Measurements from ENCODE around the gene IKZF3.

IKZF3 gene

GRCh38 chr17:39867084-39867879 lies 3.2 kb upstream of the IKZF3 start:
- Histone ChIP-seq H4K91ac (ENCODE audit: low read depth, low read length, poor library complexity) (no peak overlapping the region), H2AK5ac (ENCODE audit: low read depth, low read length) (no peak overlapping the region), H2AFZ (ENCODE audit: low read length) (no peak overlapping the region), H2BK15ac (ENCODE audit: low read length) (no peak overlapping the region), H3K23ac (ENCODE audit: low read depth, low read length, poor library complexity) (no peak overlapping the region), H3K4me2 (ENCODE audit: insufficient read depth, low read length, poor library complexity, severe bottlenecking) (no peak overlapping the region), H3K27me3 (ENCODE audit: control insufficient read depth in 3 of 3, insufficient read depth in 3 of 3, low read depth in 1 of 3, low read length in 3 of 3) (peaks cover 4 to 67% (median 26%) of the 10 kb centered on the region in 3 experiments), H3K27ac (replicated peaks; ENCODE audit: low read length) (no peak overlapping the region), H3K79me1 (ENCODE audit: low read depth, low read length) (no peaks in the 10 kb centered on the region), H3K9me3 (replicated peaks in 1 of 2; ENCODE audit: control insufficient read depth in 2 of 2, insufficient read depth in 1 of 2, low read depth in 1 of 2, low read length in 2 of 2) (peaks cover 2 to 5% of the 10 kb centered on the region in 2 donors), H3K4ac (ENCODE audit: low read length) (no peak overlapping the region), H2BK120ac (ENCODE audit: low read depth, low read length) (no peak overlapping the region), H4K8ac (ENCODE audit: low read depth, low read length) (no peak overlapping the region), H3K36me3 (replicated peaks in 1 of 2; ENCODE audit: control insufficient read depth in 2 of 2, insufficient read depth in 2 of 2, low read length in 2 of 2) (no peaks in the 10 kb centered on the region), H2BK12ac (ENCODE audit: low read length) (no peak overlapping the region), H3K18ac (ENCODE audit: low read length) (no peak overlapping the region), H2BK5ac (ENCODE audit: low read length) (no peak overlapping the region), H3K4me1 (ENCODE audit: control insufficient read depth in 2 of 2, insufficient read depth in 1 of 2, low read depth in 1 of 2, low read length in 2 of 2) (no peaks in the 10 kb centered on the region), H3K9ac (ENCODE audit: low read depth, low read length, poor library complexity) (no peak overlapping the region), H3K14ac (ENCODE audit: low read length) (no peak overlapping the region), H3K4me3 (ENCODE audit: low read length in 2 of 2) (no peak overlapping the region)
- DNase-seq (ENCODE audit: low spot score) = no peak
- no CpG with 5 or more reads among the region's 21 CpGs for WGBS, 2 donors (ENCODE audit: extremely low coverage in 2 of 2, insufficient read length in 2 of 2, insufficient replicate concordance in 1 of 2)

DNA sequence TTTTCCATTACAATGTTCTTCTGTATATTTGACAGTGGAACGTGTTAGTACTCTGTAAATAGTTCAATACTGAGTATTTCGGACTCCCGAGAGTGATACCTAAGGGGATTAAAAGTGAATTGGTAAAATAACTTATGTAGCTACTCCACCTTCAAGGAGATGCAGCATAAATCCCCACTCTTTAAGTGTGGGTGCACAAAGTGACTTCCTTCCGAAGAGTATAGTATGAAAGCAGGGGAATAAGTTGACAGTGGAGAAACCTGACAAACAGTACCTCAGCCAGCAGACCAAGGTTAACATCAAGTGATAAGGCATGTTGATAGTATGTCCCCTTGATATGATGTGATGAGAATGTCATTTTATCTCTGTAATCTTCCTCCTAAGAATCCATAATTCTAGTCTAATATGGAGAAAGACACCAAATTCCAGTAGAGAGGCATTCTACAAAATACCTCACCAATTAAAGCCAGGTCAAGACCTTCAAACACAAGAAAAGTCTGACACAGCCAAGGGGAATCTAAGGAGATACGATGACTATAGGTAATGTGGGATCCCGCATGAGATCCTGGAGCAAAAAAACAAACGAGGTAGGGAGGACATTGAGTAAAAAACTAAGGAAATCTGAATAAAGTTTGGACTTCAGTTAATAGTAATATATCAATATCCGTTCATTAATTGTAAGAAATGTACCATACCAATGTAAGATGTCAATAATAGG lies 2.1 kb upstream of the IKZF3 start:
- Histone ChIP-seq H4K91ac (ENCODE audit: low read depth, low read length, poor library complexity) (no peak overlapping the region), H3K18ac (ENCODE audit: low read length) (no peak overlapping the region), H3K23ac (ENCODE audit: low read depth, low read length, poor library complexity) (no peak overlapping the region), H3K9ac (ENCODE audit: low read depth, low read length, poor library complexity) (no peak overlapping the region), H2AK5ac (ENCODE audit: low read depth, low read length) (no peak overlapping the region), H3K4me3 (ENCODE audit: low read length in 2 of 2) (no peak overlapping the region), H3K79me1 (ENCODE audit: low read depth, low read length) (no peaks in the 10 kb centered on the region), H2BK120ac (ENCODE audit: low read depth, low read length) (no peak overlapping the region), H3K27me3 (ENCODE audit: control insufficient read depth in 3 of 3, insufficient read depth in 3 of 3, low read depth in 1 of 3, low read length in 3 of 3) (peaks cover 4 to 70% (median 26%) of the 10 kb centered on the region in 3 experiments), H3K9me3 (replicated peaks in 1 of 2; ENCODE audit: control insufficient read depth in 2 of 2, insufficient read depth in 1 of 2, low read depth in 1 of 2, low read length in 2 of 2) (peaks cover 2 to 5% of the 10 kb centered on the region in 2 donors), H4K8ac (ENCODE audit: low read depth, low read length) (no peak overlapping the region), H2BK15ac (ENCODE audit: low read length) (no peak overlapping the region), H3K4me2 (ENCODE audit: insufficient read depth, low read length, poor library complexity, severe bottlenecking) (no peak overlapping the region), H3K4ac (ENCODE audit: low read length) (no peak overlapping the region), H3K27ac (replicated peaks; ENCODE audit: low read length) (no peak overlapping the region), H2AFZ (ENCODE audit: low read length) (no peak overlapping the region), H3K14ac (ENCODE audit: low read length) (no peak overlapping the region), H2BK12ac (ENCODE audit: low read length) (no peak overlapping the region), H3K4me1 (ENCODE audit: control insufficient read depth in 2 of 2, insufficient read depth in 1 of 2, low read depth in 1 of 2, low read length in 2 of 2) (no peaks in the 10 kb centered on the region), H2BK5ac (ENCODE audit: low read length) (no peak overlapping the region), H3K36me3 (replicated peaks in 1 of 2; ENCODE audit: control insufficient read depth in 2 of 2, insufficient read depth in 2 of 2, low read length in 2 of 2) (no peaks in the 10 kb centered on the region)
- WGBS, 2 donors (ENCODE audit: extremely low coverage in 2 of 2, insufficient read length in 2 of 2, insufficient replicate concordance in 1 of 2) = no CpG with 5 or more reads among the region's 8 CpGs
- no peak for DNase-seq (ENCODE audit: low spot score)

GRCh38 chr17:39863244-39863917 lies 731 bp downstream of the IKZF3 start:
- Histone ChIP-seq H2BK120ac (ENCODE audit: low read depth, low read length) (no peak overlapping the region), H4K8ac (ENCODE audit: low read depth, low read length) (no peak overlapping the region), H3K18ac (ENCODE audit: low read length) (no peak overlapping the region), H2AK5ac (ENCODE audit: low read depth, low read length) (no peak overlapping the region), H2BK15ac (ENCODE audit: low read length) (no peak overlapping the region), H3K14ac (ENCODE audit: low read length) (no peak overlapping the region), H3K23ac (ENCODE audit: low read depth, low read length, poor library complexity) (no peak overlapping the region), H2BK12ac (ENCODE audit: low read length) (no peak overlapping the region), H3K9ac (ENCODE audit: low read depth, low read length, poor library complexity) (no peak overlapping the region), H4K91ac (ENCODE audit: low read depth, low read length, poor library complexity) (no peak overlapping the region), H3K4me2 (ENCODE audit: insufficient read depth, low read length, poor library complexity, severe bottlenecking) (no peak overlapping the region), H3K4ac (ENCODE audit: low read length) (no peak overlapping the region), H3K4me3 (ENCODE audit: low read length in 2 of 2) (no peak overlapping the region), H3K27ac (replicated peaks; ENCODE audit: low read length) (no peak overlapping the region), H2AFZ (ENCODE audit: low read length) (peak overlapping the region; percentile 86), H3K36me3 (replicated peaks in 1 of 2; ENCODE audit: control insufficient read depth in 2 of 2, insufficient read depth in 2 of 2, low read length in 2 of 2) (no peaks in the 10 kb centered on the region), H3K79me1 (ENCODE audit: low read depth, low read length) (no peaks in the 10 kb centered on the region), H3K27me3 (ENCODE audit: control insufficient read depth in 3 of 3, insufficient read depth in 3 of 3, low read depth in 1 of 3, low read length in 3 of 3) (peaks cover 4 to 72% (median 26%) of the 10 kb centered on the region in 3 experiments), H3K9me3 (replicated peaks in 1 of 2; ENCODE audit: control insufficient read depth in 2 of 2, insufficient read depth in 1 of 2, low read depth in 1 of 2, low read length in 2 of 2) (peaks cover 2 to 5% of the 10 kb centered on the region in 2 donors), H2BK5ac (ENCODE audit: low read length) (no peak overlapping the region), H3K4me1 (ENCODE audit: control insufficient read depth in 2 of 2, insufficient read depth in 1 of 2, low read depth in 1 of 2, low read length in 2 of 2) (no peaks in the 10 kb centered on the region)
- WGBS, 2 donors (ENCODE audit: extremely low coverage in 2 of 2, insufficient read length in 2 of 2, insufficient replicate concordance in 1 of 2) = no CpG with 5 or more reads among the region's 7 CpGs
- DNase-seq (ENCODE audit: low spot score) = no peak

- DNase-seq (ENCODE audit: low spot score) = no peak
- Histone ChIP-seq H2BK15ac (ENCODE audit: low read length) (no peak overlapping the region), H2BK12ac (ENCODE audit: low read length) (no peak overlapping the region), H3K14ac (ENCODE audit: low read length) (no peak overlapping the region), H3K9ac (ENCODE audit: low read depth, low read length, poor library complexity) (no peak overlapping the region), H2BK120ac (ENCODE audit: low read depth, low read length) (no peak overlapping the region), H3K27me3 (ENCODE audit: control insufficient read depth in 3 of 3, insufficient read depth in 3 of 3, low read depth in 1 of 3, low read length in 3 of 3) (peaks cover 4 to 57% (median 26%) of the 10 kb centered on the region in 3 experiments), H2AK5ac (ENCODE audit: low read depth, low read length) (no peak overlapping the region), H3K27ac (replicated peaks; ENCODE audit: low read length) (no peak overlapping the region), H2BK5ac (ENCODE audit: low read length) (no peak overlapping the region), H3K4me2 (ENCODE audit: insufficient read depth, low read length, poor library complexity, severe bottlenecking) (no peak overlapping the region), H3K4me3 (ENCODE audit: low read length in 2 of 2) (no peak overlapping the region), H2AFZ (ENCODE audit: low read length) (no peak overlapping the region), H3K18ac (ENCODE audit: low read length) (no peak overlapping the region), H3K36me3 (replicated peaks in 1 of 2; ENCODE audit: control insufficient read depth in 2 of 2, insufficient read depth in 2 of 2, low read length in 2 of 2) (no peaks in the 10 kb centered on the region), H3K79me1 (ENCODE audit: low read depth, low read length) (no peaks in the 10 kb centered on the region), H3K4me1 (ENCODE audit: control insufficient read depth in 2 of 2, insufficient read depth in 1 of 2, low read depth in 1 of 2, low read length in 2 of 2) (no peaks in the 10 kb centered on the region), H3K9me3 (replicated peaks in 1 of 2; ENCODE audit: control insufficient read depth in 2 of 2, insufficient read depth in 1 of 2, low read depth in 1 of 2, low read length in 2 of 2) (peaks cover 2 to 5% of the 10 kb centered on the region in 2 donors), H3K4ac (ENCODE audit: low read length) (no peak overlapping the region), H3K23ac (ENCODE audit: low read depth, low read length, poor library complexity) (no peak overlapping the region), H4K8ac (ENCODE audit: low read depth, low read length) (no peak overlapping the region), H4K91ac (ENCODE audit: low read depth, low read length, poor library complexity) (no peak overlapping the region)
- no CpG with 5 or more reads among the region's 5 CpGs for WGBS, 2 donors (ENCODE audit: extremely low coverage in 2 of 2, insufficient read length in 2 of 2, insufficient replicate concordance in 1 of 2)
These were observed 2.9 kb downstream of the IKZF3 start for GRCh38 chr17:39861235-39861634.
